Cardiac atrium fibroblast (primary cell): ENCODE results near the gene SART1. TPM values are rescaled to one million over a fixed set of nuclear protein-coding genes. Genes with fewer than 3 reads are reported as not detected.

Experiments used
- total RNA-seq: library from RNA; depleted of rRNA; stranded (reverse); fragments of >200 nt; gene quantifications from 2 replicates; pipeline ENCODE4 v1.2.3, GENCODE V29; 2015

Gene SART1
- 23.3 and 25.5 TPM in 2 replicates for total RNA-seq

DNA sequence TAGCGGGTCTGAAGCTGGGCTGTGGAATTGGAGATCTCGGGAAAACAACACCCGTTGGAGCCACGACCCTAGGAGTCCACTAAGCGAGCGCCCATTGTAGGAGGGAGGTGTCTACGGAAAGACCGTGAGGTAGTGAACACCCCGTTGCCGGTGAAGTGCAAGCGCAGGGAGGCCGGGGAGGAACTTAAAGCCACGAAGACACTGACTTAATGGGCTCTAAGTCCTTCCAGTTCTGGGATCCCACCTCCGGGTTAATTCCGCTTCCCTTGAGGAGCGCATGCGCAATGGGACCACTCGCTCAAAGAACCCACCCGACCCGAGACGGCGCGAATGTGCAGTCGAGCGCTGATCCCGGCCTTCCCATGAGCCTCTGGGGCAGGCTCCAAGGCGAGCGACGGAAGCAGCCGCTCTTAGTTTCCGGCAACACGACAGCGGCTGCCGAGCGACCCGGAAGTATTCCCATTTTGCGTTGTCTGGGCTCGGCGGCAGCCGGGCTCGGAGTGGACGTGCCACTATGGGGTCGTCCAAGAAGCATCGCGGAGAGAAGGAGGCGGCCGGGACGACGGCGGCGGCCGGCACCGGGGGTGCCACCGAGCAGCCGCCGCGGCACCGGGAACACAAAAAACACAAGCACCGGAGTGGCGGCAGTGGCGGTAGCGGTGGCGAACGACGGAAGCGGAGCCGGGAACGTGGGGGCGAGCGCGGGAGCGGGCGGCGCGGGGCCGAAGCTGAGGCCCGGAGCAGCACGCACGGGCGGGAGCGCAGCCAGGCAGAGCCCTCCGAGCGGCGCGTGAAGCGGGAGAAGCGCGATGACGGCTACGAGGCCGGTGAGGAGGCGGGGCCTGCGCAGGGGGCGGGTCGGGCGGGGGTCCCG is at the start of gene SART1:
Gene SART1, plus strand, starts transcription at position 468 of the 874 bp plus-strand sequence. Its CDS starts 47 bp downstream, at position 515.

GRCh38 chr11:65918211-65919140 is 43.1 kb upstream of the SART1 start, which contains the start of gene C11orf68:
TSS of gene C11orf68 (minus strand) at chr11:65919062. CDS start at chr11:65919031, 31 bp downstream.

GRCh38 chr11:65919141-65919572 is 42.4 kb upstream of the SART1 start, which contains the start of gene DRAP1:
TSS of gene DRAP1 (plus strand) at chr11:65919426. CDS start at chr11:65919502, 76 bp downstream.

GRCh38 chr11:65945430-65945911 is 16.1 kb upstream of the SART1 start, which contains the start of gene TSGA10IP:
TSS of gene TSGA10IP (plus strand) at chr11:65945480. CDS start at chr11:65945676, 196 bp downstream.

DNA sequence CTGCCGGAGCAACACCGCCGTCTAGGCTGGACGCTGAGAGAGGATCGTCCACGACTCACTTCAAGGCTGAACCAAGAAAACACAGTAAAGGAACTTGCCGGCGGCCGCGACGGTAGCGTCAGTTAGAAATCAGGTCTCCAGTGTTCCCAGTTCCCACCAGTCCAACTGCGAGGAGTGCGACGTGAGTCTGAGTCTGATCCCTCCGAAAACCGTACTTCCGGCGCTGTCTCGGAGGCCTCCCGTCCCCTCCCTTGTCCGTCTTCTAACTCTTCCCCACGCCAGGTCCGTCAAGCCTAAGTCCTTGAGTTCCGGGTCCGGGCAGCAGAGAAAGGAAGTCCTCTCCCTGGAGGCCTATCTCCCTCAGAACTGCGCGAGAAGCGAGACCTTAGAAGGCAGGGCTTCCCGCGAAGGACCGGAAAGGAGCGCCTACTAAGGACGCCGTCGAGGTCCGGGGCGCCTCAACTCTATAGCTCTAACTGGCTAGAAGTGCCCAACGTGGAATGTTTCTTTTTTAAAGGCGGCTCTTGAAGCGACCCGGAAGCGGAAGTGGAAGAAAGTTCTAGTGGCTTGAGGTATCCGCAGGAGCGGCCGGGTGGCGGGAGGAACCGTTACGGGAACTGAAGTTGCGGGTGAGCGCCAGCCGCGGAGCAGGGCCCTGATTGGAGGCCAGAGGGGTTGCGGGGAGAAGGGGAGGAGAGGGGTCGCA is 40.6 kb downstream of the SART1 start, which contains the start of the genes BANF1 and EIF1AD:
Gene BANF1, plus strand, starts transcription at position 562 of the 706 bp plus-strand sequence. CDS start 748 bp downstream, outside the sequence.
Gene EIF1AD, minus strand, starts transcription at position 216 of the 706 bp plus-strand sequence. CDS start 1,768 bp downstream, outside the sequence.

GRCh38 chr11:66011785-66012303 is 50.3 kb downstream of the SART1 start, which contains the start of gene CST6:
TSS of gene CST6 (plus strand) at chr11:66012008. CDS start at chr11:66012045, 37 bp downstream.

GRCh38 chr11:66026017-66026529 is 64.5 kb downstream of the SART1 start, which contains the start of gene CATSPER1:
TSS of gene CATSPER1 (minus strand) at chr11:66026479. CDS start at chr11:66026379, 100 bp downstream.

Other genes starting within 250 kb of the SART1 start
- 23.8 and 33.6 TPM in 2 replicates for gene KAT5, start 249.5 kb upstream of the SART1 start, total RNA-seq
- gene RNASEH2C, start 240.9 kb upstream of the SART1 start, total RNA-seq = 55.7 and 59.4 TPM in 2 replicates
- 11.2 and 14.4 TPM in 2 replicates for gene AP5B1, start 180.8 kb upstream of the SART1 start, total RNA-seq
- not detected in 2 replicates for gene OVOL1, start 174.7 kb upstream of the SART1 start, total RNA-seq
- gene SNX32, start 127.8 kb upstream of the SART1 start, total RNA-seq = 0.32 and 1.3 TPM in 2 replicates
- 1,265 and 1,321 TPM in 2 replicates for gene CFL1, start 103.6 kb upstream of the SART1 start, total RNA-seq
- 32.7 and 38.1 TPM in 2 replicates for gene MUS81, start 101.3 kb upstream of the SART1 start, total RNA-seq
- gene EFEMP2, start 88.9 kb upstream of the SART1 start, total RNA-seq = 199 and 280 TPM in 2 replicates
- not detected in 2 replicates for gene CTSW, start 81.9 kb upstream of the SART1 start, total RNA-seq
- 101 and 125 TPM in 2 replicates for gene FIBP, start 73.3 kb upstream of the SART1 start, total RNA-seq
- 75.8 and 91.2 TPM in 2 replicates for gene CCDC85B, start 71.1 kb upstream of the SART1 start, total RNA-seq
- gene FOSL1, start 61.3 kb upstream of the SART1 start, total RNA-seq = 33.4 and 37.7 TPM in 2 replicates
- gene C11orf68, start 42.7 kb upstream of the SART1 start, total RNA-seq = 12.3 and 14.6 TPM in 2 replicates
- gene DRAP1, start 42.3 kb upstream of the SART1 start, total RNA-seq = 122 and 141 TPM in 2 replicates
- gene TSGA10IP, start 16.3 kb upstream of the SART1 start, total RNA-seq = not detected in 2 replicates
- 24.9 and 36.8 TPM in 2 replicates for gene EIF1AD, start 40.4 kb downstream of the SART1 start, total RNA-seq
- 48.0 and 54.7 TPM in 2 replicates for gene BANF1, start 40.8 kb downstream of the SART1 start, total RNA-seq
- 0.32 TPM in 1 of 2 replicates, not detected in the other for gene CST6, start 50.3 kb downstream of the SART1 start, total RNA-seq
- not detected in 2 replicates for gene CATSPER1, start 64.7 kb downstream of the SART1 start, total RNA-seq
- gene GAL3ST3, start 87.4 kb downstream of the SART1 start, total RNA-seq = not detected in 2 replicates
- 103 and 107 TPM in 2 replicates for gene SF3B2, start 90.6 kb downstream of the SART1 start, total RNA-seq
- gene PACS1, start 108.5 kb downstream of the SART1 start, total RNA-seq = 40.3 and 48.8 TPM in 2 replicates